Measurements from ENCODE around the gene MICAL3. TPM values are rescaled to one million over a fixed set of nuclear protein-coding genes. Genes with fewer than 3 reads are reported as not detected.
A peak's percentile ranks its signal among the peaks of the same experiment; 100 is the strongest.

The MICAL3 gene
- total and polyA plus RNA-seq, 9 donors: 17.5 to 106 (median 81.3) TPM

- WGBS, 3 donors: 53 to 56% (median 53%) methylated on average over 6 of the region's 6 CpGs
- Histone ChIP-seq H3K9me3 (no peaks in the 10 kb centered on the region), H3K36me3 (no peaks in the 10 kb centered on the region), H3K27ac (peak overlapping the region in 1 of 2 donors; percentile 11), H3K27me3 (no peaks in the 10 kb centered on the region), H3K4me1 (ENCODE audit: insufficient read depth) (peaks cover 6% of the 10 kb centered on the region), H3K4me3 (no peak overlapping the region)
- DNase-seq: peak in 3 of 5 donors; percentile 49 to 61 (median 51)
- TF ChIP-seq CTCF (IDR thresholded peaks at IDR 0.05) (peak in 1 of 3 donors; percentile 17), EP300 (IDR thresholded peaks at IDR 0.05) (no peak)
- intact Hi-C loops (cut with DNase I): no loop called here
Measured at GRCh38 chr22:18033204-18033998, 9.0 kb upstream of the MICAL3 start.

DNA sequence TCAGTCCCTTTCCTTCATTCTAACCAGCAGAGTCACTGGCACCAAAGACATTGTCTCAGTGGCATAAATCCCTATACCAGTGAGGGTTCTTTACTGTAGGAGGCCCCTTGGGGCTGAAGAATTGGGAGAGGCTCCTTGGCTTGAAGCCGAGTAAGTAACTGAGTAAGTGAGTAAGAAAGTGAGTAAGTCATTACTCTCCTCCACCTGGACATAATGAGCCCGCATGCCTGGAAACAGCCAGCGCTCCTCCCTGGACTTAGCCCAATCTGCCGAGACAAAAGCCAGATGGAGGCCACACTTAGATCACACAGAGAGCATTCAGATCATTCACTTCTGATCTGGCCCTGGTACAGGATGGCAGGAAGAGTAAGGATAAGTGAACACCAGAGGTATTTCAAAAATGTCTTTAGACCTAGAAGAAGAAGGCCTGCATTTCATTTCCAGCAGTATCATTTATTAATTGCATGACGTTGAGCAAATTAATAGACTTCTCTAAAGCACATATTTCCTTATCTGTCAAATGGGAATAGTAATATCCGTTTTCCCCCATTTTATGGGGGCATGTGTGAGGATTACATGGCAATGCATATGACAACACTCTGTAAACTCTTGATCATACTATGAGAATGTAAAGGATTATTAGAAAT is 8.2 kb upstream of the MICAL3 start:
- TF ChIP-seq EP300 (IDR thresholded peaks at IDR 0.05) (no peak), CTCF (IDR thresholded peaks at IDR 0.05) (no peak), POLR2A (IDR thresholded peaks at IDR 0.05) (no peak)
- no peaks in the 10 kb centered on the region for H3K27me3 ChIP-seq
- H3K27ac ChIP-seq: no peak overlapping the region
- intact Hi-C loops (cut with DNase I): no loop called here
- WGBS, 3 donors: 42 to 58% (median 47%) methylated on average over 6 of the region's 6 CpGs
- H3K4me3 ChIP-seq: no peak overlapping the region
- DNase-seq: no peak
- no peaks in the 10 kb centered on the region for H3K36me3 ChIP-seq
- H3K4me1 ChIP-seq (ENCODE audit: insufficient read depth): peaks cover 6% of the 10 kb centered on the region
- no peaks in the 10 kb centered on the region for H3K9me3 ChIP-seq

DNA sequence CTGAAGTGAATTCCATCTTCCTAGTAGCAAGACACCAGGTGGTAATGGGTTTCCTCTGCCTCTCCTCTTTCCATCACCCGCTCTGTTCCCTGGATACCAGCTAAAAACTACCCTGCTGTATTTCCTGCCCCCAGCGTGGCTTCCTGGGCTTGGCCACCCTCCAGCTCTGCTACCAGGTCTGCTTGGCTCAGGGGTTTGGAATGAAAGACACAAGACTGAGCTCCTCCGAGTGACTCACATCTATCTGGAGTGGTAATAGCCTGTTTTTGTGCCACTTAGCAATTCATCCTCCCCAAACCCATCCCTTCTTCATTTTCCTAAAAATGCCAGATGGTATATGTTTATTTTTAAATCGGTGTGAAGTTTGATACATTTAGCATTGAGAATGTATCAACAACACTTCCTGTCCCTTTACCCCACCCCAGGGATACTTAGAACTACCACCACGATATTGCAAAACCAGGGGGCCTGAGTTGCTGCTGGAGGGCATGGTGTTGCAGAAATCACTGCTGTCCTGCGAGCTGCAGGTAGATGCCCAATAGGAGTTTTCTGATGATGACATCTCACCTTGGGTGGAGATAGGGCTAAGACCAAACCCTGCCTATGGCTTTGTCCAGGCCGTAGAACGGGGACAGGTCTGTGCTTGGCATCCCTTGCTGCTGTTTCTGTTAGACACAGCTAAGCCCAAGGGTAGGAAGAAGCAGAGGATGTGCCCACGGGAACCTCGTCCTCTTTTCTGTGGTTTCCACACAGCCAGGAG is 7.5 kb upstream of the MICAL3 start:
- no peaks in the 10 kb centered on the region for H3K9me3 ChIP-seq
- WGBS, 3 donors: 72 to 78% (median 73%) methylated on average over 10 of the region's 10 CpGs
- peaks cover 6% of the 10 kb centered on the region for H3K4me1 ChIP-seq (ENCODE audit: insufficient read depth)
- no peak overlapping the region for H3K27ac ChIP-seq
- intact Hi-C loops (cut with DNase I): no loop called here
- no peaks in the 10 kb centered on the region for H3K27me3 ChIP-seq
- H3K36me3 ChIP-seq: no peaks in the 10 kb centered on the region
- TF ChIP-seq EP300 (IDR thresholded peaks at IDR 0.05): no peak
- no peak for TF ChIP-seq CTCF (IDR thresholded peaks at IDR 0.05)
- TF ChIP-seq POLR2A (IDR thresholded peaks at IDR 0.05): no peak
- H3K4me3 ChIP-seq: no peak overlapping the region
- DNase-seq: no peak

GRCh38 chr22:18029686-18030267 is 5.4 kb upstream of the MICAL3 start:
- TF ChIP-seq POLR2A (IDR thresholded peaks at IDR 0.05): no peak
- no peak for TF ChIP-seq EP300 (IDR thresholded peaks at IDR 0.05)
- TF ChIP-seq CTCF (IDR thresholded peaks at IDR 0.05): no peak
- Histone ChIP-seq H3K4me3 (no peak overlapping the region), H3K27me3 (no peaks in the 10 kb centered on the region), H3K36me3 (no peaks in the 10 kb centered on the region), H3K9me3 (no peaks in the 10 kb centered on the region), H3K27ac (no peak overlapping the region), H3K4me1 (ENCODE audit: insufficient read depth) (peaks cover 9% of the 10 kb centered on the region)
- WGBS, 3 donors: 96 to 98% (median 98%) methylated on average over 2 of the region's 2 CpGs
- intact Hi-C loops (cut with DNase I): loop anchor here in 2 of 4 donors (10.0 kb wide), 1 partner anchor 45 kb away; the partner anchor contains the start of gene PEX26 (in 2 of the 2)
- DNase-seq: no peak
